GM12891 (cell line): ENCODE measurements around the gene TMEM139.

ENCODE experiments used
- POLR2A ChIP-seq: IDR thresholded peaks from 2 replicates; pipeline ENCODE4 v1.6.1; 2011; ENCODE audit warnings: low read depth, low read length, control low read depth
- POLR2AphosphoS5 ChIP-seq: IDR thresholded peaks from 2 replicates; pipeline ENCODE4 v1.6.1; 2011; ENCODE audit warnings: low read depth, low read length, control low read depth
- TAF1 ChIP-seq: IDR thresholded peaks from 2 replicates; pipeline ENCODE4 v1.6.1; 2011; ENCODE audit warnings: low read depth, low read length, control low read depth

GRCh38 chr7:143236408-143236990 is 48.3 kb upstream of the TMEM139 start:
- TF ChIP-seq POLR2A (no peak), TAF1 (no peak), POLR2AphosphoS5 (no peak)
